Activated CD4-positive, alpha-beta T cell treated with anti-CD3 and anti-CD28 coated beads for 48 hours (primary cell): ENCODE results near the gene ANXA3.
"Not testable (repeated sequence)": the region's sequence is repeated elsewhere in the genome, so short reads cannot be mapped to it uniquely, and the experiment has no call there.

ENCODE experiments used
- DNase-seq: peaks from one replicate; pipeline ENCODE4 v3.0.0-alpha.2; 2020

Gene ANXA3

DNA sequence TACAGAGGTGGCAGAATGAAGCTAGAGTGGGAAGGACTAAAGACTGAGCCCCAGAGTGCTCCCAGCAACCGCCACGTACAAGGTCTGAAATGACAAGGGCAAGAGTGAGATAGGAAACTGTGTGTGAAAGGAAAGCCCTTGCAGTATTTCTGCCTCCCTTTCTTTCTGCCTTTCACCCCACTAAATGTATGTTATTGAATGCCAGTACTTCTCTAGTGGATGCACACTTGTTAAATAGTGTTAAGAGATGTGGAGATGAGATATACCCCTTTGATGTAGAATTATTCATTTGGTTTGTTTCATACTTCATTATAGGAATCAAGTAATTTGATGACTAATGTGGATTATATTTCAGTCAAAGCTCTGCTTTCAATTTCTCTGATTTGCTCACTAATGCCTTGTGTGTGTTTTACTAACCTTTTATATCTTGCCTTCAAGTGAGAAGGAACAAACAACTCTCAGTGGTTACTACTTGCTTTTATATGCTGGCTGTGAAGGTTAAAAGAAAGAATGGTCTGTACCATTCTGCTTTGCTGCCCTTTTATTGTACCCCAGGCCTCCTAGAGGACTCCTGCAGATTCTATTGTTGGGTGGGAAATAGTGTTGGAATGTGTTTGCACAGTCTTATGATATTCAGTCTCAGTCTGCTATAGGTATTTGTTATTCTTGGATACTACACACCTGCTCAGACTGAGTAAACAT lies 8.0 kb upstream of the ANXA3 start:
- no peak for DNase-seq

DNA sequence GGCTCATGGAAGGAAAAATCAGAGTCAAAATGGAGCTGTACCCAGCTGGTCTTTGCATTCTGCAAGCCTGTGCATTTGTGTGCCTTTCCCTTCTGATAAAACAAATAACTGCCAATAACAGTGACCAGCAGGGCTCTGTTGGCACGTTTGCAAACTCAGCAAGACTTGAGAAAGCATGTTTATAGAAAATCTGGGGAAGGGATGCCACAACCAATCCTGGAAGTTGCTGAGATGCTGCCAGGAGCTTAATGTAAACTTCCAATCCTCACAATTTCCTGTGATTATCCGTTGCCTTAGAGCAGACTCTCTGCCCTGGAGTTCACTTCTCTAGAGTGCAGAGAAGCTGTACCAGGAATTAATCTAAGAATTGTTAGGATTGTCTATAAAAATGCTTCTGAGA lies 6.9 kb upstream of the ANXA3 start:
- DNase-seq, result no peak

DNA sequence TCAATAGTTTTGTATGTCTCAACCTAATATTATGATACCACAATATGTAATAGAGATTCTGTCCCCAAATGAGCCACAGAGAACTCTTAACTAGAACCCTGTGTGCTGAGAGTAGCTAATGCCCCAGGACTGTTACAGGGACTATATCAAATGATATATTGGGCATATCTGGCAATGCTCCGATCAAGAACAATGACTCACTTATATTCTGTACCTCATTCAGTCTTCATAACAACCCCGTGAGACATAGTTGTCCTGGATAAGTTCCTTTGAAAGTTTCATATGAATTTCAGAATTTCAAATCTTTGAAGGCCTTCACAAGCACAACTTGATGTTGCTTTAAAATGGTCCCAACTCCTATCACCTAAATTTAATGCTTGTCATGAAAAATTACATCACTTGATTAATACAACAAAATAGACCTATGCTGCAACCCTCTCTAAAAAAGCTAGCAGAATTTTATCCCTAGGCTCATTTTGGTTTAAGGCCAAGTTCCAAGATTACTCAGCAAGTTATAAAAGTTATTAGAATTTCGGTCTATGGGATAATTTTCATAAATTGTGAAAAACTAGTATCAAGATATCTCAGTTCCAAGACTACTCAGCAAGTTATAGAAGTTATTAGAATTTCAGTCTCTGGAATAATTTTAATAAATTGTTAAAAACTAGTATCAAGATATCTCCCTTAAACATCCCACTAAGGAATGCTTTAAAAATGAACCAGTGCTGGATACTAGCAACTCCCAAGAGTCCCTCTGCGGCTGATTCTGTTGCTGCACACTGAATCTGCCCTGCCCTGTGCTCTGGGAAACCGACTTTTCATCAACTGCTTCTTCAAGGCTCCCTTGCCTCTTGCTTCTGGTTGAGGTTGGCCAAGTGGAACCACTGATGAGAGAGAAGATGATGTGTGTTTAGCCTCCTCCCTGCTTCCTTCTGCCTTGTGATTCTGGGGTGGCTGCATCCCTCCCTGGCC lies 6.0 kb upstream of the ANXA3 start:
- no peak for DNase-seq

DNA sequence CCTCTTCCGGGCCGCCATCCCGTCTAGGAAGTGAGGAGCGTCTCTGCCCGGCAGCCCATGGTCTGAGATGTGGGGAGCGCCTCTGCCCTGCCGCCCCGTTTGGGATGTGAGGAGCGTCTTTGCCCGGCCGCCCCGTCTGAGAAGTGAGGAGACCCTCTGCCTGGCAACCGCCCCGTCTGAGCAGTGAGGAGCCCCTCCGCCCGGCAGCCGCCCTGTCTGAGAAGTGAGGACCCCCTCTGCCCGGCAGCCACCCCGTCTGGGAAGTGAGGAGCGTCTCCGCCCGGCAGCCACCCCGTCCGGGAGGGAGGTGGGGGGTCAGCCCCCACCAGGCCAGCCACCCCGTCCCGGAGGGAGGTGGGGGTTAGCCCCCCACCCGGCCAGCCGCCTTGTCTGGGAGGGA lies 3.7 kb upstream of the ANXA3 start:
- DNase-seq, result not testable (repeated sequence)

DNA sequence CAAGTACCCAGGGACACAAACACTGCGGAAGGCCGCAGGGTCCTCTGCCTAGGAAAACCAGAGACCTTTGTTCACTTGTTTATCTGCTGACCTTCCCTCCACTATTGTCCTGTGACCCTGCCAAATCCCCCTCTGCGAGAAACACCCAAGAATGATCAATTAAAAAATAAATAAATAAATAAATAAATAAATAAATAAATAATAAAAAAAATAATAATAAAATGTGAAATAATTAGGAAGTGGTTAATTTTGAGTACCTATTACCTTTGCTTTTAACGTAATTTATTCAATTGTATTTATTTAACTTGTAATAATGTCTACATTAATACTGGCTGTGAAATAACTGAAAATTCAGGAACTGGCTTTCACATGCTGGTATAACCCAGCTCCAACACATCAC lies 2.7 kb upstream of the ANXA3 start:
- not testable (repeated sequence) for DNase-seq

DNA sequence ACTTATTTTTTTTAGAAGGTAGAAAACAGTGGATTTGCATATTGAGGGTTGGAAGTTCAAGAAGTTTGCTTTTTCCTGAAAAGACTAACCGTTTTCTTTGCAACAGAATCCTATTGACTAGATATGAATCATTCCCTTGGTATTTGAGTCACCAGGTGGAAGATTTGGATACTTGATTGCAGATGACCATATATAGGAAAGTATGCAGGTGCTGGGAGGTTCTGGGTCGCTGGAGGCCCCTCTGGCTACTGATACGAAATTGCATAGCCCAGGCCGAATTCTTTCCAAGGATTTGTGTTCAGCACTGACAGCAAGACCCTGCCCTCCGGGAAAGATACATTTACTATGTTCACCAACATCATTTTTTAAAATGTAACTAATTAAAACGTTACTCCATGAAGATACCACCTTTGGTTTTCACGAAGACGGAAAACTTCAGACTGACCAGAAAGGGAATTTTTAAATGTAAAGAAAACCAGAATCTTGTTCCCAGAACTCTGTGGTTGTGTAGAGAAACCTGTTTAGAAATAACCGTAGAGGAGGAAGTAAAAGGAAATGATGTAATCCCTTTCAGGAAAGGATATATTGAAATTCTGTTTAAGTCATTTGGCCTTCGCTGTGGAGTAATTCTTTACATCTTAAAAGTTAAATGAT lies 946 bp downstream of the ANXA3 start:
- DNase-seq, result no peak

DNA sequence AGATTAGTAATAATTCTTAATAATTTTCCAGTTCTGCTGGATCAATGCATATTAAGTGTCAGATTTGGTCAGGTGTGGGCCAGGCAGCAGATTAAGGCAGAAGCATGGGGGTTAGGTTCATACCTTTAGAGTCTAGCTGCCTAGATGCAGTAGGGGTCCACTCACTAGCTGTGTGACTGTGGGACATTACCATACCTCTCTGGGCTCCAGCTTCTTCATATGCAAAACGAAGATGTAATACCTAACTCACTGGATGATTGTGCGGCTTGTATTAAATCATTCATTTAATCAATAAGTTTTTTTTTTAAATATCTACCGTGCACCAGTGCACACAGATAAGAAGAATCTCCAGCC lies 1.4 kb downstream of the ANXA3 start:
- DNase-seq, result no peak

DNA sequence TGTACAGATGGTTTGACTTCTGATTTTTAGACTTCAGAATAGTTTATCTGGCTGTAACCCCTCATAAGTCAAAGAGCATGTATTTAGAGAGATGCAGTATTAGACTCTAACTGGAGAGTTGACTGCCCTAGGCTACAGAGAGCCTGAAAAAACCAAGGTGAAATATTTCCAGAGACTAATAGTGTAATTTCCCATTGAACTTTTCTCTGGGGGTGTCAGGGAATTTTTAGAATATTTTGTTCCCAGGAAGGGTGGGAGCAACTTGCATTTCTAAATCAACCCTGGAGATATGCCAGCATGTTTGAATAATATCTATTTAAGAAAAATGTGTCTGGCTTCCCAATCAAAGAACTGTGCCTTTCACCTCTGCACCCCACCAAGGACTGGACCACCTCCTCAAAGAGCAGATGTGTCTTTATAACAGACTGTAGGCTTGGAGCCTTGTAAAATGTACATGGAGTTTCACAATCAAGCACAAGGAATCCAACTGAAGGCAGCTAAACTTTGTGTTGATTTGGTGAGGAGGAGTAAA lies 2.0 kb downstream of the ANXA3 start:
- no peak for DNase-seq

DNA sequence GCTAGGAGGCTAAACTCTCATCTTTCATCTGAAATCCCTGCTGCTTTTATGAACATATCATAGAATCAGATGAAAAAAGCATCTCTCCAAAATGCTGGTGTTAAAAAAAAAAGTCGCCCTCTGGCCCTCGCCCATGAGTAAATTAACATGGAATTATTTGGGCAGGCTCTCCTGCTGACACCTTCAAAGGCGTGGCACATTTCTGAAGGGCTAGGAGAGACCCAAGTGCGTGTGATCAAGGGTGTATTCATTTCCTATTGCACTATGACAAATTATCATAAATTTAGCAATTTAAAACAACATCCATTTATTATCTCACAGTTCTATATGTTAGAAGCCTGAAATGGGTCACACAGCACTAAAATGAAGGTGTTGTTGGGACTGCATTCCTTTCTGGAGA lies 5.1 kb downstream of the ANXA3 start:
- DNase-seq, result no peak

DNA sequence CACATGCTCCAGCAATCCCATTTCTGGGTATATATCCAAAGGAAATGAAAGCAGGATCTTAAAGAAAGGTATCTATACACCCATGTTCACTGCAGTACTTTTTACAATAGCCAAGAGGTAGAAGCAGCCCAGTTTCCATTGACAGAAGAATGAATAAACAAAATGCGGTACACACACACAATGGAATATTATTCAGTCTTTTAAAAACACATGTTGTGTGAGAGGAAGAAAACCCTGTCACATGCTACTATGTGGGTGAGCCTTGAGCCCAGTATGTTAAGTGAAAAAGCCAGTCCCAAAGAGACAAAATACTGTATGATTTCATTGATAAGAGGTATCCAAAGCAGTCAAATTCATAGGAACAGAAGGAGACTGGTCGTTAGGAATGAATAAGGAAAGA lies 6.3 kb downstream of the ANXA3 start:
- DNase-seq, result no peak

DNA sequence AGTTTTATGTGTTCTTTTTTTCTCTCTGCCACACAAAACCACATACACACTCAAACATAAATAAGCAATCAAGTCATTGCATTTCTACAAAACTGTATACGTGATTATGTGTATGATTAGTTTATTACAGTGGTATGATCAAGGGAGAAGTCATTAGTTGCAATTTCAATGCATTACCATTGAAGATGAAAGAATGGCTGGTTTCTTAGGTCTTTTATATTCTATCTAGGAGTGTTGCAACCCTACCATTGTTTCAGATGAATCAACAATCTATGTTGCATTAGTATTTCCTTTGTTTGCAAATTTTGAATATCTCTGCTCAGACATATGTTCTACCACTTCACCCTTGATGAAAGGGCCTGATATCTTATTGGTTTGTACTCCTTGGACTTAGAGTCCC lies 6.8 kb downstream of the ANXA3 start:
- no peak for DNase-seq

DNA sequence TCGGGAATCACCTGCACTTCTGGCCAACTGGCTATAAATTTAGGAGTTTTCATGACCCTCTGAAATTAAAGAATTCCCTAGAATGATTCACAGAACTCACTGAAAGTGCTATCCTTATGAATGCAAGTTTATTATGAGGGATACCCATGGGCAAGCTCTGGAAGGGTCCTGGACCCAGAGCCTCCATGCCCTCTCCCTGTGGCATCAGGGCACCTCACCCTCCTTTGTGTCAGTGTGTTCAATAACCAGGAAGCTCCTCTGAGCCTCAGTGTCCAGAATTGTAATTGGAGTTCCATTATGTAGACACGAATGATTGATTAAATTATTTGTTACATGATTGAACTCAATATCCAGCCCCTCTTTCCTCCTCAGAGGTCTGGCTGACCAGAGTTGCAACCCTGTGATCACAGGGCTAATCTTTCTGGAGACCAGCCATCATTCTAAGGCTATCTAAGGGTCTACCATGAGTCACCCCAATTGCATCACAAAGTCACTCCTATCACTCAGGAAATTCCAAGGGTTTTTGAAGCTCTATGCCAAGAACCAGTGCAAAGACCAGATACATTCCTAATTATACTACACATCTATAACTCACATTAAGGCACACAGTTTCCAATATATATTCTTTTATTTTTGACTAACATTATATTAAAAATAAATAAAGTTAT lies 8.9 kb downstream of the ANXA3 start:
- DNase-seq, result no peak

DNA sequence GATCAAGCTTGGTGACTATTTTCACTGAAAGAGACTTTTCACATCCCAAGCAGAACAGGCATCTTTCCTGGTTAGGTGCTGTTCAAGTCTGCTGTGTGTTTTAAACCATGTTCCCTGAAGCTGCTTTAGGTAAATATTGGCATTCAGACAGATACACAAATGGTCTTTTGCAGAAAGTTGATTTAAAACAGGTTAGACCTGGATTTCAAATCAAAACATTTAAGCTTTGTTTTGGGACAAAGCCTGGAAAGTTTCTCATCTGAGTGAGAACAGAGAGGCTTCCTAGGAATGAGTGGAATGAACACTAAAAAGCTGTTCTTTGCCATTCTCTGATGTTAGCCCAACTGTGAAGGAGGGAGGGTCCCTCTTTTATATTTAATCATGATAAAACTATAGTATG lies 10.1 kb downstream of the ANXA3 start:
- no peak for DNase-seq

DNA sequence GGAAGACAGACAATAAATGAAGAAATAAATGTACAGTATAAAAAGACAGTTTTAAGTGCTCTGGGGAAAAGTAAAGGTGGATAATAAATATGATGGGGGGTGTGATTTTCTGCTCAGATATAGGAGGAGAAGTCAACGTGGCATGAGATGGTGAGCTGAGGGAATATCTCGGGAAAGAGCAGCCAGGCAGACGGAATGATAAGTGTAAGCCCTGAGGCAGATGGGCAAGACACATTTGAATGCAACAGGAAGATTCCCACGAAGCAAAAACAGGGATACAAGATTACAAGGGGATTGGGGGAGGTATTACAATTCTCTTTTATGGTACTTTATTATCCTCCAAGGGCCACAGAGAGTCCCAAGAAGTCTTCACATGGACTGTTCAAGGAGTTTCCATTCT lies 11.1 kb downstream of the ANXA3 start:
- DNase-seq, result no peak

DNA sequence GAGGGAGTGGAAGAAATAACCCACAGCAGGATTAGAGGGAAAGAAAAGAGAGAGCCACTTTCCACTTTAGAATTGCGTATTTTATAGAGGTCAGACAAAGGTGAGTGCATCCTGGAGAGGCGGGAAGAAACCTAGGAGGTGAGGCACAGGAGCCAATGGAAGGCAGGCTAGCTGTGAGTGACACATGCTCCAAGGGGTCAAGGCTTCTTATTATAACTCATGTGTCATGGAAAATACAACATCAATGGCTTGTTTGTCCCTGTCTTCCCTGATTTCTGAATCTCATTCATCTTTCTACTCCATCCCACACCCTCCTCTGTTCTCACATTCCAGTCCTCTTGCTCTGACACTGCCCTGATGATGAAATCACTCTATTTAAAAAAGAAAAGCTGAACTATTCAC lies 14.4 kb downstream of the ANXA3 start:
- DNase-seq, result no peak

DNA sequence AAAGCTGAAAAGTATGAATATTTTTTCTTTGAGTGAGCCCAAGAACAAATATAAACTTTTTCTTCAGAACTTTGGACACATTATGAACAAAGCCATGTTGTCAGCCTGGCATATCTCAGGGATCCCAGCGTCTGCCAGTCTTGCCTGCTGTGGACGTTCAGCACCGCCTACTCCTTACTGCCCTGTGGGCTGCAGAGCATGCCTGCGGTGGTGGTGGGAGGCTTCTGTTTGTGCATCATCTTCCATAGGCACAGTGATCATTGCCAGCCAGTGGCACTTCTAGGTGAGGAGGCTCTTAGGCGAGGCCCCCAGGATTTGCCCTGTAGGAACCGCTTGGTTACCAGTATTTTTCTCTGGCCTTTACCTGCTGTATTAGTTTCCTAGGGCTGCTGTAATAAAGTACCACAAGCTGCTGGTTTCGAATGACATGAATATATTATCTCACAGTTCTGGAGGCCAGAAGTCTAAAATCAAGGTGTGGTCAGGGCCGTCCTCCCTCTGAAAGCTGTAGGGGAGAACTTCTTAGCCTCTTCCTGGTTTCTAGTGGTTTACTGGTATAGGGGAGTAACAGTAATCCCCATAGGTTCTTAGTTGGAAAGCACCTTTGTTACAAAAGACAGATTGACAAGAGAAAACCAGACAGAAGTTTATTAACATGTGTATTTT lies 15.4 kb downstream of the ANXA3 start:
- DNase-seq, result no peak

DNA sequence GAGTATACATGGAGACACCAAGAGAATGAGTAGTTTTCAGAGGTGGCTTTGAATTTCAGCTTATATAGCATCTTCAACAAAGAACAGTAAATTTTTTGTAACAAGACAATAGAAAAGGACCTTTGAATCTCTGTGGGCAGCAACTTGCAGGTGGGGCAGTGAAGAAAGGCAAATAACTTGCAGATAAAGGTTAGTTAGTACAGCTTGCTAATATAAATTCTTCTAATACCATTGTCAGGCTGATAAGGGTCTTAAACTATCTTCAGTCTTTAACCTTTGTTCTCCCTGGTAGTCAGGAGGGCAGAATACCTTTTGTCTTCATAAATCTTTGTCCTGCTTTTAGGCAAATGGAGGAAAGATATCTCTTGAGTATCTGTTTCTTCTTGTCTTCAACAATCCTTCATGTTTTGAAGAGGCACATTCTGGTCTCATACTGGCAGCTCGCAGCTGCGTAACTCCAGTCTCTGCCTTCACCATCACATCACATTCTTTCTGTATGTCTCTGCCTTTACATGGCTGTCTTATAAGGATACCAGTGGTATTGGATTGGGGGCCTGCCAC lies 16.0 kb downstream of the ANXA3 start:
- DNase-seq, result no peak

DNA sequence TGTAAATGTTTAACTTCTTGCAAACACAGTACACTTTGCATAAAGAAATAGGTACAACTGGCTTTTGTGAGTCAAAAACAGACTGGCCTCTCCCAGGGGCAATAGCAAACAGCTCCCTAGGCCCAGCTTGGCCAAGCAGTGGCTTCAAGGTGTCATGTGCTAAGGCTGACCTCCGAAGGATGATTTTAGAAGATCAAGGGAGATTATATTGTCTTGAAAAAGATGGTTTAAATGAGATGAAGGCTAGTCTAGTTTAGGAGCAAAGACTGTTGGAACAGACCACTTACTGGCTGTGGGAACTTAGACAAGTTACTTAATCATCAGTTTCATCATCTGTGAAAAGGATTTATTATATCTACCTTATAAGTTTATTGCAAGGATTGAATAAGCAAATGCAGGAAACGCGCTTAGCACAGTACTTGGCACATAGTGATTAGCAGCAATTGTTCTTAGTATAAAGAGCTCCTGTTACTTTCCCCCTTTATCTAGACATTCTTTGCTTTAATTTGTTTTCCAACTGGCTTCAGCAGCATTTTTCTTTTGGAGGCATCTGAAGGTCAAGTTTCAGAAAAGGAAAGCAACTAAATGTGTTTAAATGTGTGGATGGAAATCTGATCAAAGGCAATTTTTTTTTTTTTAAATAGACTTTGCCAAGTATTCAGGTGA lies 17.2 kb downstream of the ANXA3 start:
- no peak for DNase-seq

DNA sequence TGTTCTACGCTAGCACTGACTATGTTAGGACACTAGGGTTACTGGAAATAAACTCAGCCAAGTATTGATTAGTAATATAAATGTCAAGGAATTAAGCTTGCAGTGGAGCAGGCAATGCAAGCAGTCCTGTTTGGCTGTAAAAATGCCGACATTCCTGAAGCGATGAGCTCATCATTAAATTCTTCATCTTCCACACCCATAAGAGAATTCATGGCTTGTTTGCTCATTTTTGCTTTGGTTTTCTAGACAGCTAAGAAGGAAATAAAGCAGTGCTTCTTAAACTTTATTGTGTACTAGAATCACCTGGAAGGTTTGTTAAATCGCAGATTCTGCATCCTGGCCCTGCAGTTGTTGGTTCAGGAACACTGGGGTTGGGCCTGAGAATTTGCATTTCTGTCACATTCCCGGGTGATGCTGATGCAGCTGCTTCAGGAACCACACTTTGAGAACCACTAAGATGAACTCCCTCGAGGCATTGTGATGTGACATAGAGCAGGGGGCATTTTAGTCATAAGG lies 17.8 kb downstream of the ANXA3 start:
- DNase-seq, result no peak

DNA sequence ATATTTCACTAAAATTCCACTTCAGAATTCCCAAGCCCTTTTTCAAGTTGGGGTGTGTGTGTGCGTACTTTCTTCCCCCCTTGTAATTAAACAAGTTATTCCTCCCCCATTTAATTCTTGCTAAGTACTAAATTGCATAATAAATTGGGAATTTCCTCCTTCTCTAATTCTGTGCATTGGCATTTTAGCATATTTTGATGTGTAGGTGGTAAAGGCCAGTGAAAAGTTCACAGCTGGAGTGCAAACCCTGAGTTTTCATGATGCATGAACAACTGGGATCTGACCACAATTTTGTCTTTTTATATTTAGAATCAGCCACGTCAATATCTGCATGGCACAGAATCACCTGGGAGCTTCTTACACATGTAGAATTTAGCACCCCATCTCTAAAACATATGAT lies 18.5 kb downstream of the ANXA3 start:
- no peak for DNase-seq

DNA sequence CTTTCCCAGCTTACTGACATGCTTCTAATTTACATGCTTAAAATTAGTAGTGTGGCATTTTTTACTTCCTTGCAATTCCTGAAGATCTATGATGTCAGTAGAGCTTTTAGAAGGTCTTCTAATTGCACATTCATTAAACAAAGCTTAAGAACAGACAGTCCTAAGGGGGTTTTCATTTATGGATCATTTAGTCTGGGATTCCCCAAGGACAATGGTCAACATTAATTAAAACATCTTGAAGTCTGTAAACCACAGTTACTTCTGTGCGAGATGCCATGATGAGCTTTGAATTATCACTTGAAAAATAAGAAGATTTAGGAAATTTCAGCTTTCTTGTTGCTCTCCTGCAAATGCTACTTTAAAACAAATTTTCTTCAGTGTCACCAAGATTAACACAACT lies 20.2 kb downstream of the ANXA3 start:
- DNase-seq, result no peak
